ENCODE data around the gene PTGES3.
"Not testable (repeated sequence)": the region's sequence is repeated elsewhere in the genome, so short reads cannot be mapped to it uniquely, and the experiment has no call there.

PTGES3 gene

GRCh38 chr12:56661979-56662638, 26.0 kb downstream of the PTGES3 start:
- in situ Hi-C loops (cut with MboI; ENCODE audit: low pct_unique_long_range_greater_than_20kb, low sequenced_read_pairs): no loop called here
- no peak for DNase-seq

DNA sequence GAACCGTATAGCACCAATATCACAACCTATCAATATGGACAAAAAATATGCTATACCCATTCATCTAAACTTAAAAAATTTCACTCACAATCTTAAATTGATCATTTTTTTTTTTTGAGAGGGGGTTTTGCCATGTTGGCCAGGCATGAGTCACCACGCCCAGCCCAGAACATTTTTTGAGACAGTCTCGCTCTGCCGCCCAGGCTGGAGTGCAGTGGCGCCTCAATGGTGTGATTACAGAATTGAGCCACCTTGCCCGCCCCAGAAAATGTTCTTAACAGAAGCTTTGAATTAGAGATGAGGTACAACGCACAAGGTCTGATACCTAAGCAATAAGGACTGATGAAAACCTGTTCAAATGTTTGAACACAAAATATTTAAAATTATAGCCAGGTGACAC, 26.5 kb downstream of the PTGES3 start:
- no peak for DNase-seq
- in situ Hi-C loops (cut with MboI; ENCODE audit: low pct_unique_long_range_greater_than_20kb, low sequenced_read_pairs): no loop called here

DNA sequence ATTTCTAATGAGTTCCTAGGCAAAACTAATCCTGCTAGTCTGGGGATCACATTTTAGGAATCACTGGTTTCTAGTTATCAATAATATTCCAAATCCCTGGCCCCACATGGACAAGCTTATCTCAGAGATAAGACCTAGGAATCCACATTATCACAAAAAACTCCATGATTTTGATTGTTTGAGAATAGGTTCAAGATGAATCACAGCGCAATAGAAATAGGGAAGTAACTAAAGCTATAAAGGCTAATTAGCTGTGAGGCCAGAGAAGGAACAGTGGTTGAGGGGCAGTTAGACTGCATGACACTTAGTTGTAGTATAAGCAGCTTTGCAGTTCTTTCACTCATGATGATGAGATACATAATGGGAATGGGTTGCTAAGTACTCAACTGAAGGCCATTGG, 29.2 kb downstream of the PTGES3 start:
- peak; percentile 62 for DNase-seq
- in situ Hi-C loops (cut with MboI; ENCODE audit: low pct_unique_long_range_greater_than_20kb, low sequenced_read_pairs): no loop called here

- no peak for DNase-seq
- in situ Hi-C loops (cut with MboI; ENCODE audit: low pct_unique_long_range_greater_than_20kb, low sequenced_read_pairs): no loop called here
Observed at GRCh38 chr12:56657416-56658379, 30.4 kb downstream of the PTGES3 start.

GRCh38 chr12:56653781-56654180, 34.3 kb downstream of the PTGES3 start:
- DNase-seq; in situ Hi-C loops (cut with MboI; ENCODE audit: low pct_unique_long_range_greater_than_20kb, low sequenced_read_pairs): not testable (repeated sequence)

- in situ Hi-C loops (cut with MboI; ENCODE audit: low pct_unique_long_range_greater_than_20kb, low sequenced_read_pairs); DNase-seq: not testable (repeated sequence)
Observed at GRCh38 chr12:56648023-56648422, 40.1 kb downstream of the PTGES3 start.

DNA sequence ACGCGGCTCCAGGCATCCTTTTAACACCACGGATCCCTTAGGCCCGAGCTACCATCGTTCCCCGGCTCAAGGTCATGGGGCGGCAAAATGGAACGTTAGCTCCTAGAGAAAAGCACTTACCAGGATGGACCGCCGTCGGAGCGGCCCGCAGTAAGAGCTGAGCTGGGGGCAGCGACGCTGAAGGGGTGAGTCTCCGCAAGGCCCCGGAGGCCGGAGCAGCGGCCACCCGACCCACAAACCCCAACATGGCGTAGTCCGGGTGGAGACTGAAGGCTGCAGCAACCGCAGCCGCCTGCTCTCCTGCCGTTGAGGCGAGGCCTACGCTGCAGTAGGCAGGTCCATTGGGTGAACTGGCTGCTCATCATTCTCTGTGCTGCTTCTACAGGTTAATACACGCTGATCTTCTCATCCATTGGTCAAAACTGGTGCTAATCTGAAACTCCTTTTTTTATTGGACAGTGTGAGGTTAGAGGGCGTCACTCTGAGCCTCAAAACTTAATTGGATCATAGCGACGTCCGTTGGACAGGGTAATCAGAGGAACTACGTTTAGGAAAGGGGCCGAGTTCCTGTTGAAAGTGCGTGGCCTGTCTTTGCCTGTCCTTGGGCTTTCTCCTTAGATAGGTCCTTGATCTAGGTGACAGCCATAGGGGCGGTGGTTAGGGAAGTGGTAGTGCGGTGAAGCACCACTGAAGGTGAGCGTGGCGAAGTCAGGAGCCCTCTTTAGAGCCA, 42.2 kb downstream of the PTGES3 start, which contains the start of gene ATP5F1B:
Gene ATP5F1B (minus strand): TSS at position 268 of the 730 bp plus-strand sequence. CDS start 21 bp downstream, at position 247.
- peak; percentile 100 for DNase-seq
- in situ Hi-C loops (cut with MboI; ENCODE audit: low pct_unique_long_range_greater_than_20kb, low sequenced_read_pairs): no loop called here

GRCh38 chr12:56645201-56645716, 42.8 kb downstream of the PTGES3 start:
- in situ Hi-C loops (cut with MboI; ENCODE audit: low pct_unique_long_range_greater_than_20kb, low sequenced_read_pairs): no loop called here
- DNase-seq: no peak

GRCh38 chr12:56644654-56645053, 43.4 kb downstream of the PTGES3 start:
- in situ Hi-C loops (cut with MboI; ENCODE audit: low pct_unique_long_range_greater_than_20kb, low sequenced_read_pairs): no loop called here
- DNase-seq: no peak

GRCh38 chr12:56641219-56641618, 46.9 kb downstream of the PTGES3 start:
- in situ Hi-C loops (cut with MboI; ENCODE audit: low pct_unique_long_range_greater_than_20kb, low sequenced_read_pairs): no loop called here

GRCh38 chr12:56637621-56638020, 50.5 kb downstream of the PTGES3 start:
- in situ Hi-C loops (cut with MboI; ENCODE audit: low pct_unique_long_range_greater_than_20kb, low sequenced_read_pairs): no loop called here
- DNase-seq: no peak

More at GRCh38 chr12:56641219-56641618, 46.9 kb downstream of the PTGES3 start:
- DNase-seq: no peak

- in situ Hi-C loops (cut with MboI; ENCODE audit: low pct_unique_long_range_greater_than_20kb, low sequenced_read_pairs): no loop called here
- peak; percentile 97 for DNase-seq
Observed at GRCh38 chr12:56636675-56637540, 51.2 kb downstream of the PTGES3 start.

- in situ Hi-C loops (cut with MboI; ENCODE audit: low pct_unique_long_range_greater_than_20kb, low sequenced_read_pairs): no loop called here
Observed at GRCh38 chr12:56635806-56636674, 52.0 kb downstream of the PTGES3 start.

GRCh38 chr12:56634837-56635791, 53.0 kb downstream of the PTGES3 start:
- DNase-seq: peak; percentile 77
- in situ Hi-C loops (cut with MboI; ENCODE audit: low pct_unique_long_range_greater_than_20kb, low sequenced_read_pairs): no loop called here

More at GRCh38 chr12:56635806-56636674, 52.0 kb downstream of the PTGES3 start:
- DNase-seq: peak; percentile 91

- DNase-seq: peak; percentile 37
- in situ Hi-C loops (cut with MboI; ENCODE audit: low pct_unique_long_range_greater_than_20kb, low sequenced_read_pairs): no loop called here
Observed at GRCh38 chr12:56634242-56634836, 53.7 kb downstream of the PTGES3 start.
